ENCODE measurements around the gene CLOCK. TPM values are rescaled to one million over a fixed set of nuclear protein-coding genes. Genes with fewer than 3 reads are reported as not detected.

CLOCK gene
- total and polyA plus RNA-seq, 5 donors from 2014 or later = 4.6 to 16.6 (median 7.9) TPM

GRCh38 chr4:55517526-55518229 is 29.0 kb downstream of the CLOCK start:
- H3K27ac Mint-ChIP-seq = peak overlapping the region in 1 of 3 donors; percentile 7
- no peak for ATAC-seq (ENCODE audit: low read depth in 2 of 2)
- H3K4me3 Mint-ChIP-seq = peak overlapping the region in 1 of 4 donors; percentile 38
- peaks cover 9% of the 10 kb centered on the region for H3K36me3 Mint-ChIP-seq
- Histone ChIP-seq H3K4me3 (ENCODE audit: low read depth, low read length) (no peak overlapping the region), H3K27me3 (ENCODE audit: control insufficient read depth, insufficient read depth, low read length) (no peaks in the 10 kb centered on the region), H3K4me1 (ENCODE audit: control insufficient read depth, insufficient read depth, low read length, poor library complexity, severe bottlenecking) (peaks cover 3% of the 10 kb centered on the region), H3K27ac (ENCODE audit: insufficient read depth, low read length, poor library complexity, severe bottlenecking) (no peak overlapping the region), H3K9me3 (ENCODE audit: control insufficient read depth in 2 of 2, low read length in 2 of 2) (no peaks in the 10 kb centered on the region), H3K36me3 (ENCODE audit: control insufficient read depth, insufficient read depth, low read length) (no peaks in the 10 kb centered on the region)
- no peak for DNase-seq
- H3K27me3 Mint-ChIP-seq = no peaks in the 10 kb centered on the region
- H3K4me1 Mint-ChIP-seq = peaks cover 15 to 20% (median 18%) of the 10 kb centered on the region in 4 donors
- H3K9me3 Mint-ChIP-seq = peaks cover 0 to 3% (median 1%) of the 10 kb centered on the region in 7 donors

GRCh38 chr4:55512922-55513571 is 33.7 kb downstream of the CLOCK start:
- no peaks in the 10 kb centered on the region for H3K27me3 ChIP-seq (ENCODE audit: control insufficient read depth, insufficient read depth, low read length)
- Mint-ChIP-seq H3K27ac (no peak overlapping the region), H3K4me3 (no peak overlapping the region), H3K4me1 (peaks cover 28 to 34% (median 30%) of the 10 kb centered on the region in 4 donors), H3K9me3 (peaks cover 0 to 9% (median 0%) of the 10 kb centered on the region in 7 donors), H3K36me3 (peaks cover 15% of the 10 kb centered on the region), H3K27me3 (no peaks in the 10 kb centered on the region)
- no peak overlapping the region for H3K27ac ChIP-seq (ENCODE audit: insufficient read depth, low read length, poor library complexity, severe bottlenecking)
- H3K36me3 ChIP-seq (ENCODE audit: control insufficient read depth, insufficient read depth, low read length) = peaks cover 10% of the 10 kb centered on the region
- no peak overlapping the region for H3K4me3 ChIP-seq (ENCODE audit: low read depth, low read length)
- no peak for ATAC-seq (ENCODE audit: low read depth in 2 of 2)
- no peak for DNase-seq
- peaks cover 2% of the 10 kb centered on the region for H3K4me1 ChIP-seq (ENCODE audit: control insufficient read depth, insufficient read depth, low read length, poor library complexity, severe bottlenecking)
- H3K9me3 ChIP-seq (ENCODE audit: control insufficient read depth in 2 of 2, low read length in 2 of 2) = no peaks in the 10 kb centered on the region

GRCh38 chr4:55512077-55512476 is 34.6 kb downstream of the CLOCK start:
- Histone ChIP-seq H3K27me3 (ENCODE audit: control insufficient read depth, insufficient read depth, low read length) (no peaks in the 10 kb centered on the region), H3K27ac (ENCODE audit: insufficient read depth, low read length, poor library complexity, severe bottlenecking) (no peak overlapping the region), H3K4me3 (ENCODE audit: low read depth, low read length) (no peak overlapping the region), H3K4me1 (ENCODE audit: control insufficient read depth, insufficient read depth, low read length, poor library complexity, severe bottlenecking) (no peaks in the 10 kb centered on the region), H3K9me3 (ENCODE audit: control insufficient read depth in 2 of 2, low read length in 2 of 2) (no peaks in the 10 kb centered on the region), H3K36me3 (ENCODE audit: control insufficient read depth, insufficient read depth, low read length) (peaks cover 14% of the 10 kb centered on the region)
- H3K4me1 Mint-ChIP-seq = peaks cover 21 to 28% (median 26%) of the 10 kb centered on the region in 4 donors
- ATAC-seq (ENCODE audit: low read depth in 2 of 2) (no peak), DNase-seq (no peak)
- peaks cover 0 to 9% (median 0%) of the 10 kb centered on the region in 7 donors for H3K9me3 Mint-ChIP-seq
- H3K4me3 Mint-ChIP-seq = no peak overlapping the region
- H3K27me3 Mint-ChIP-seq = no peaks in the 10 kb centered on the region
- H3K36me3 Mint-ChIP-seq = peaks cover 9% of the 10 kb centered on the region
- no peak overlapping the region for H3K27ac Mint-ChIP-seq

- peak in 1 of 3 donors; percentile 14 for DNase-seq
- H3K4me1 ChIP-seq (ENCODE audit: control insufficient read depth, insufficient read depth, low read length, poor library complexity, severe bottlenecking) = no peaks in the 10 kb centered on the region
- peaks cover 0 to 9% (median 0%) of the 10 kb centered on the region in 7 donors for H3K9me3 Mint-ChIP-seq
- H3K4me3 ChIP-seq (ENCODE audit: low read depth, low read length) = peak overlapping the region; percentile 11
- no peaks in the 10 kb centered on the region for H3K27me3 Mint-ChIP-seq
- ATAC-seq (ENCODE audit: low read depth in 2 of 2) = no peak
- no peaks in the 10 kb centered on the region for H3K9me3 ChIP-seq (ENCODE audit: control insufficient read depth in 2 of 2, low read length in 2 of 2)
- peaks cover 19% of the 10 kb centered on the region for H3K36me3 ChIP-seq (ENCODE audit: control insufficient read depth, insufficient read depth, low read length)
- H3K4me1 Mint-ChIP-seq = peaks cover 12 to 27% (median 23%) of the 10 kb centered on the region in 4 donors
- no peak overlapping the region for H3K27ac Mint-ChIP-seq
- no peaks in the 10 kb centered on the region for H3K27me3 ChIP-seq (ENCODE audit: control insufficient read depth, insufficient read depth, low read length)
- H3K27ac ChIP-seq (ENCODE audit: insufficient read depth, low read length, poor library complexity, severe bottlenecking) = no peak overlapping the region
- H3K4me3 Mint-ChIP-seq = no peak overlapping the region
- peaks cover 14% of the 10 kb centered on the region for H3K36me3 Mint-ChIP-seq
Measured at GRCh38 chr4:55510685-55511084, 36.0 kb downstream of the CLOCK start.

- Histone ChIP-seq H3K36me3 (ENCODE audit: control insufficient read depth, insufficient read depth, low read length) (peaks cover 20% of the 10 kb centered on the region), H3K9me3 (ENCODE audit: control insufficient read depth in 2 of 2, low read length in 2 of 2) (no peaks in the 10 kb centered on the region), H3K4me3 (ENCODE audit: low read depth, low read length) (no peak overlapping the region), H3K4me1 (ENCODE audit: control insufficient read depth, insufficient read depth, low read length, poor library complexity, severe bottlenecking) (no peaks in the 10 kb centered on the region), H3K27me3 (ENCODE audit: control insufficient read depth, insufficient read depth, low read length) (no peaks in the 10 kb centered on the region), H3K27ac (ENCODE audit: insufficient read depth, low read length, poor library complexity, severe bottlenecking) (no peak overlapping the region)
- Mint-ChIP-seq H3K27me3 (no peaks in the 10 kb centered on the region), H3K4me3 (no peak overlapping the region), H3K36me3 (peaks cover 18% of the 10 kb centered on the region), H3K27ac (peak overlapping the region in 1 of 3 donors; percentile 13), H3K9me3 (peaks cover 0 to 9% (median 0%) of the 10 kb centered on the region in 7 donors), H3K4me1 (peaks cover 12 to 27% (median 22%) of the 10 kb centered on the region in 4 donors)
- ATAC-seq (ENCODE audit: low read depth in 2 of 2) (no peak), DNase-seq (no peak)
Measured at GRCh38 chr4:55509266-55509665, 37.4 kb downstream of the CLOCK start.

- DNase-seq = no peak
- Histone ChIP-seq H3K27ac (ENCODE audit: insufficient read depth, low read length, poor library complexity, severe bottlenecking) (no peak overlapping the region), H3K27me3 (ENCODE audit: control insufficient read depth, insufficient read depth, low read length) (no peaks in the 10 kb centered on the region), H3K36me3 (ENCODE audit: control insufficient read depth, insufficient read depth, low read length) (peaks cover 20% of the 10 kb centered on the region), H3K4me1 (ENCODE audit: control insufficient read depth, insufficient read depth, low read length, poor library complexity, severe bottlenecking) (no peaks in the 10 kb centered on the region), H3K9me3 (ENCODE audit: control insufficient read depth in 2 of 2, low read length in 2 of 2) (no peaks in the 10 kb centered on the region), H3K4me3 (ENCODE audit: low read depth, low read length) (no peak overlapping the region)
- peaks cover 0 to 6% (median 0%) of the 10 kb centered on the region in 7 donors for H3K9me3 Mint-ChIP-seq
- ATAC-seq (ENCODE audit: low read depth in 2 of 2) = no peak
- peaks cover 12 to 27% (median 23%) of the 10 kb centered on the region in 4 donors for H3K4me1 Mint-ChIP-seq
- no peak overlapping the region for H3K27ac Mint-ChIP-seq
- H3K36me3 Mint-ChIP-seq = peaks cover 25% of the 10 kb centered on the region
- no peaks in the 10 kb centered on the region for H3K27me3 Mint-ChIP-seq
- H3K4me3 Mint-ChIP-seq = no peak overlapping the region
Measured at GRCh38 chr4:55507612-55508011, 39.1 kb downstream of the CLOCK start.

GRCh38 chr4:55503169-55503568 is 43.5 kb downstream of the CLOCK start:
- H3K27me3 Mint-ChIP-seq = no peaks in the 10 kb centered on the region
- no peak overlapping the region for H3K4me3 Mint-ChIP-seq

More at GRCh38 chr4:55503169-55503568, 43.5 kb downstream of the CLOCK start:
- Mint-ChIP-seq H3K36me3 (peaks cover 29% of the 10 kb centered on the region), H3K27ac (no peak overlapping the region), H3K4me1 (peaks cover 4 to 19% (median 13%) of the 10 kb centered on the region in 4 donors), H3K9me3 (no peaks in the 10 kb centered on the region)
- Histone ChIP-seq H3K27me3 (ENCODE audit: control insufficient read depth, insufficient read depth, low read length) (no peaks in the 10 kb centered on the region), H3K36me3 (ENCODE audit: control insufficient read depth, insufficient read depth, low read length) (peaks cover 14% of the 10 kb centered on the region), H3K4me1 (ENCODE audit: control insufficient read depth, insufficient read depth, low read length, poor library complexity, severe bottlenecking) (no peaks in the 10 kb centered on the region), H3K9me3 (ENCODE audit: control insufficient read depth in 2 of 2, low read length in 2 of 2) (no peaks in the 10 kb centered on the region), H3K4me3 (ENCODE audit: low read depth, low read length) (no peak overlapping the region), H3K27ac (ENCODE audit: insufficient read depth, low read length, poor library complexity, severe bottlenecking) (no peak overlapping the region)
- no peak for DNase-seq
- no peak for ATAC-seq (ENCODE audit: low read depth in 2 of 2)
